DLD1 (cell line): ENCODE measurements around the gene CD52.
"Not testable (repeated sequence)": the region's sequence is repeated elsewhere in the genome, so short reads cannot be mapped to it uniquely, and the experiment has no call there.

ENCODE experiments used
- in situ Hi-C: cut with HindIII; loops from 2 replicates; pipeline ENCODE4 v1.10.0; 2017; ENCODE audit warnings: low sequenced_read_pairs

CD52 gene

GRCh38 chr1:26329380-26329779 lies 11.6 kb downstream of the CD52 start:
- in situ Hi-C loops, result not testable (repeated sequence)

GRCh38 chr1:26330276-26330675 lies 12.5 kb downstream of the CD52 start:
- in situ Hi-C loops, result no loop called here

- in situ Hi-C loops, result not testable (repeated sequence)
Observed at GRCh38 chr1:26333312-26333711, 15.6 kb downstream of the CD52 start.

- in situ Hi-C loops, result no loop called here
Observed at GRCh38 chr1:26335774-26336476, 18.2 kb downstream of the CD52 start.

GRCh38 chr1:26336477-26337205 lies 18.9 kb downstream of the CD52 start:
- in situ Hi-C loops, result no loop called here

GRCh38 chr1:26337206-26337535 lies 19.4 kb downstream of the CD52 start:
- in situ Hi-C loops, result no loop called here

- in situ Hi-C loops, result no loop called here
Observed at GRCh38 chr1:26337625-26338024, 19.9 kb downstream of the CD52 start.

GRCh38 chr1:26338670-26339069 lies 20.9 kb downstream of the CD52 start:
- in situ Hi-C loops, result no loop called here

- in situ Hi-C loops, result loop anchor here (5.0 kb wide), 1 partner anchor 63 kb away; no protein-coding TSS in a partner anchor
Observed at GRCh38 chr1:26340047-26340481, 22.3 kb downstream of the CD52 start.

GRCh38 chr1:26344147-26344920 lies 26.6 kb downstream of the CD52 start:
- in situ Hi-C loops, result loop anchor here (5.0 kb wide), 1 partner anchor 67 kb away; no protein-coding TSS in a partner anchor

GRCh38 chr1:26345718-26346117 lies 28.0 kb downstream of the CD52 start:
- in situ Hi-C loops, result no loop called here

- in situ Hi-C loops, result no loop called here
Observed at GRCh38 chr1:26346274-26347033, 28.7 kb downstream of the CD52 start.

- in situ Hi-C loops, result no loop called here
Observed at GRCh38 chr1:26349188-26349876, 31.6 kb downstream of the CD52 start.

- in situ Hi-C loops, result no loop called here
Observed at GRCh38 chr1:26349877-26350244, 32.1 kb downstream of the CD52 start.

GRCh38 chr1:26350343-26350700 lies 32.6 kb downstream of the CD52 start:
- in situ Hi-C loops, result no loop called here

GRCh38 chr1:26350701-26351589 lies 33.2 kb downstream of the CD52 start:
- in situ Hi-C loops, result no loop called here

- in situ Hi-C loops, result no loop called here
Observed at GRCh38 chr1:26351590-26352337, 34.0 kb downstream of the CD52 start.

GRCh38 chr1:26352338-26352679 lies 34.6 kb downstream of the CD52 start:
- in situ Hi-C loops, result no loop called here
